DND-41 (cell line): Measurements from ENCODE around the gene GPR33.

Experiments used
- ATAC-seq: fragments of 200-7000 bp; cut with Tn5 transposase; 3 replicates; pipeline ENCODE4 v1.9.1; 2021; ENCODE audit warnings: low read depth; ENCODE audit not compliant: insufficient read depth
- DNase-seq: peaks from one replicate; pipeline ENCODE4 v3.0.0-alpha.2; 2020
- H2AFZ ChIP-seq: 2 replicates; pipeline ENCODE4 v1.6.0; 2012; ENCODE audit warnings: low read depth, low read length
- H3K27ac ChIP-seq: 2 replicates; pipeline ENCODE4 v1.5.1; 2012; ENCODE audit warnings: low read length, inconsistent platforms
- H3K27me3 ChIP-seq: fragments of 200-600 bp; sonication (generic); 2 replicates; pipeline ENCODE4 v1.6.0; 2012; ENCODE audit warnings: low read length, mild to moderate bottlenecking, inconsistent platforms; ENCODE audit not compliant: insufficient read depth, poor library complexity
- H3K36me3 ChIP-seq: 2 replicates; pipeline ENCODE4 v1.5.1; 2012; ENCODE audit warnings: low read length, inconsistent platforms; ENCODE audit not compliant: insufficient read depth
- H3K4me1 ChIP-seq: 2 replicates; pipeline ENCODE4 v1.5.1; 2012; ENCODE audit warnings: mild to moderate bottlenecking, low read length; ENCODE audit not compliant: insufficient read depth
- H3K4me2 ChIP-seq: 2 replicates; pipeline ENCODE4 v1.6.0; 2012; ENCODE audit warnings: mild to moderate bottlenecking, moderate library complexity, low read length, inconsistent platforms; ENCODE audit not compliant: insufficient read depth
- H3K4me3 ChIP-seq, 2 experiments: fragments of 200-600 bp in 1 of 2; shearing (Covaris generic) in 1 of 2; 2 replicates each; pipeline ENCODE4 v1.5.1; 2012 to 2016; ENCODE audit warnings: inconsistent platforms in 2 of 2, low read length in 2 of 2, mild to moderate bottlenecking in 2 of 2, low read depth in 1 of 2, moderate library complexity in 1 of 2
- H3K79me2 ChIP-seq: 2 replicates; pipeline ENCODE4 v1.6.0; 2012; ENCODE audit warnings: low read length, inconsistent platforms; ENCODE audit not compliant: insufficient read depth
- H3K9ac ChIP-seq: 2 replicates; pipeline ENCODE4 v1.6.0; 2012; ENCODE audit warnings: low read depth, mild to moderate bottlenecking, inconsistent platforms, low read length, moderate library complexity
- H3K9me3 ChIP-seq: 2 replicates; pipeline ENCODE4 v1.5.1; 2012; ENCODE audit warnings: low read length, moderate library complexity, mild to moderate bottlenecking, inconsistent platforms; ENCODE audit not compliant: insufficient read depth, severe bottlenecking
- H4K20me1 ChIP-seq: 2 replicates; pipeline ENCODE4 v1.6.0; 2012; ENCODE audit warnings: low read length; ENCODE audit not compliant: insufficient read depth
- CTCF ChIP-seq: IDR thresholded peaks from 2 replicates; pipeline ENCODE4 v1.5.1; 2012; ENCODE audit warnings: borderline replicate concordance, low read length, moderate library complexity, mild to moderate bottlenecking; ENCODE audit not compliant: poor library complexity, severe bottlenecking; ENCODE audit errors: extremely low read depth
- EZH2 ChIP-seq: IDR thresholded peaks from 3 replicates; pipeline ENCODE4 v1.6.1; 2012; ENCODE audit warnings: borderline replicate concordance, low read depth, mild to moderate bottlenecking, moderate library complexity, low read length, inconsistent platforms; ENCODE audit not compliant: severe bottlenecking

Gene GPR33

GRCh38 chr14:31492759-31493498, 5.1 kb upstream of the GPR33 start:
- Histone ChIP-seq H3K4me3 (no peak overlapping the region), H3K27ac (no peak overlapping the region), H2AFZ (no peak overlapping the region), H3K36me3 (no peaks in the 10 kb centered on the region), H4K20me1 (no peaks in the 10 kb centered on the region), H3K4me1 (no peaks in the 10 kb centered on the region), H3K4me2 (no peak overlapping the region), H3K9ac (no peak overlapping the region), H3K9me3 (no peaks in the 10 kb centered on the region), H3K27me3 (no peaks in the 10 kb centered on the region), H3K79me2 (no peaks in the 10 kb centered on the region)
- TF ChIP-seq CTCF (no peak), EZH2 (no peak)
- no peak for DNase-seq
- ATAC-seq = no peak

GRCh38 chr14:31489691-31490090, 1.9 kb upstream of the GPR33 start:
- Histone ChIP-seq H3K4me1 (no peaks in the 10 kb centered on the region), H4K20me1 (no peaks in the 10 kb centered on the region), H3K27ac (no peak overlapping the region), H3K79me2 (no peaks in the 10 kb centered on the region), H3K4me3 (no peak overlapping the region), H3K27me3 (no peaks in the 10 kb centered on the region), H3K4me2 (no peak overlapping the region), H3K36me3 (no peaks in the 10 kb centered on the region), H2AFZ (no peak overlapping the region), H3K9ac (no peak overlapping the region), H3K9me3 (no peaks in the 10 kb centered on the region)
- ATAC-seq = no peak
- no peak for TF ChIP-seq EZH2
- TF ChIP-seq CTCF = no peak
- DNase-seq = no peak

GRCh38 chr14:31486764-31487163, 1.1 kb downstream of the GPR33 start:
- H3K79me2 ChIP-seq = no peaks in the 10 kb centered on the region
- no peaks in the 10 kb centered on the region for H3K4me1 ChIP-seq
- H3K27ac ChIP-seq = no peak overlapping the region

More at GRCh38 chr14:31486764-31487163, 1.1 kb downstream of the GPR33 start:
- H3K4me2 ChIP-seq = no peak overlapping the region
- H2AFZ ChIP-seq = no peak overlapping the region
- H3K4me3 ChIP-seq = no peak overlapping the region
- no peaks in the 10 kb centered on the region for H4K20me1 ChIP-seq
- no peaks in the 10 kb centered on the region for H3K27me3 ChIP-seq
- no peaks in the 10 kb centered on the region for H3K36me3 ChIP-seq
- no peaks in the 10 kb centered on the region for H3K9me3 ChIP-seq
- H3K9ac ChIP-seq = no peak overlapping the region
- TF ChIP-seq EZH2 (no peak), CTCF (no peak)
- DNase-seq = no peak
- no peak for ATAC-seq
